Middle frontal gyrus (tissue), 1 donor: ENCODE results near the gene NELL2.
"Not testable (repeated sequence)": the region's sequence is repeated elsewhere in the genome, so short reads cannot be mapped to it uniquely, and the experiment has no call there.

ENCODE experiments used
- DNase-seq: peaks from one replicate; pipeline ENCODE4 v3.0.0-alpha.2; 2015; ENCODE audit warnings: low spot score; ENCODE audit errors: extremely low spot score

Gene NELL2

DNA sequence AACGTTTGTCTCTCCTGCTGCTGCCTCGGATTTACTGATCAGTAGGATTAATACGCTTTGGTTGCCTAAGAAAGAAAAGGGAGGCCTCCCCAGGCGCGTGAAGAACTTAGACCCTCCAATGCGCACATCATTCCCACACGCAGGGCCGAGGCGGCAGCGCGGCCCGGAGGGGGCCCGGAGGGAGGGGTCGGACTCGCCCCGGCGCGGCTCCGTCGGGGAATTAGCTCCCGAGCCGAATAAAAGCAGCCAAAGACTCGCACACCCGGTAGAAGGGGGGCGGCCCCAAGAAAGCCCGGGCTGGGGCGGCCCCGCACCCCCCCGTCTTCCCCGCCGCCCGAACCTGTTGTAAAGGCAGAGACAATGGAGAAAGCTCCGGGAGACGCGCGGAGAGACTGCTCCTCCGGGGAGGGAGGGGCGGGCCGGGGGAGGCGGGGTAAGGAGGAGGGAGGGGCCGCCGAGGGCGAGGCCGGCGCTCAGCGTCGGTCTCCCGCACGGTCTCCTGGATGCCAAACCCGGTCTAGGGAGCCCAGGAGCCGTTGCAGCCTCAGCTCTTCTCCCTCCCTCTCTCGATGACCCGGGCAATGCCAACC, at the start of gene NELL2:
Gene NELL2, minus strand, starts transcription at position 362 of the 590 bp plus-strand sequence. CDS start 446 bp downstream, outside the sequence.
- no peak for DNase-seq

DNA sequence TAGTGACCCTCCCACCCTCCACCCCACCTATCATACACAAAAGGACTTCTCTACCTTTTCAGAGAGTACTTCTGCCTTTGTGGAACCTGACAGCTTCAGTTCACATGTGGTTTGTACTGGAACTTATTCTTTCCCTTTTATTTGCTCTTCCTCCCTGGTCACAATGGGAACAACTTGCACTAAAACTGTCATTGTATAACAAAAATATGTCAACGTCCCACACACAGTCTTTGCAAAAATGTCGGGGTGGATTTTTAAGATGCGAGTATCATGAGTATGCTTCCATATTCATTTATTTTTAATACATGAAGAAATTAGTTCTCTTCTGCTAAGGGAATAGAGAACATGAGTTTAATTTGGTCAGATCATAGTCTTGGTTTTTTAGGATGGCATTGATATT, 45.6 kb upstream of the NELL2 start:
- DNase-seq = no peak

- no peak for DNase-seq
Measured at GRCh38 chr12:44917141-44917540, 41.0 kb upstream of the NELL2 start.

DNA sequence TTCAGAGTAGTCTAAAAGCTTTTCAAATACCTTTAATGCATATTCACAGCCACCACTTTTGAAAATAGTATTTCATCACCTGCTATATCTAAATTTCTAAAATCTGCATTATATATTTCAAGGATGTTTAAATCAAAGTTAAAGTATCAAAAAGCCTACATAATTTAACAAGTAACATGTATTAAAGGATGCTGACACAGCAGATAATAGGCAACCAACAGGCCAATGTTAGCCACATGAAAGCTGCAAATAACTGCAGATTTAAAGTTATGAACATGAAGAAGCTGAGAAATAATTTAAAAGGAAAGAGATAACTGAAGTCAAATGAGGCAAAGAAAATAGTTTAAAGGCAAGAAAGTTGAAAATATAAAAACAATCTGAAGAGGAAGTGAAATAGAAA, 39.8 kb upstream of the NELL2 start:
- no peak for DNase-seq

GRCh38 chr12:44904321-44904720, 28.2 kb upstream of the NELL2 start:
- DNase-seq = no peak

GRCh38 chr12:44898108-44898507, 22.0 kb upstream of the NELL2 start:
- not testable (repeated sequence) for DNase-seq

DNA sequence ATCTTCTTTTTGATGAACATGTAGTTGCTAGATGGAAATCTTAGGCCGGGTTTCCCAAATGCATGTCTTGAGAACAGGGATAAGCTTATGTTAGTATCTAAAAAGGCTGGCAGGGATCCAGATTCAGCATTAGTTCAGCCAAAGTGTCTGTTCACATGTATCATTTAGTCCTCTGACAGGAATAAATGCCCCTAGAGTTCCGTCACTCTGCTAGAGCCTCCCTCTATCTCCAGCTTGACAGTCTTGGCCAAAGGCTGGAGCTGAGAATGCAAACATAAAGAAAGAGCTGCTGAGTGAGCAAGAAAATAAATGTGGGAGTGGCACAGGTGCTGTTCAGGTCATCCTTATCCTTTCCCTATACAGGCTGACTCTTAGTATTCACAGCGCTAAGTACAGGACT, 13.8 kb upstream of the NELL2 start:
- DNase-seq = no peak

DNA sequence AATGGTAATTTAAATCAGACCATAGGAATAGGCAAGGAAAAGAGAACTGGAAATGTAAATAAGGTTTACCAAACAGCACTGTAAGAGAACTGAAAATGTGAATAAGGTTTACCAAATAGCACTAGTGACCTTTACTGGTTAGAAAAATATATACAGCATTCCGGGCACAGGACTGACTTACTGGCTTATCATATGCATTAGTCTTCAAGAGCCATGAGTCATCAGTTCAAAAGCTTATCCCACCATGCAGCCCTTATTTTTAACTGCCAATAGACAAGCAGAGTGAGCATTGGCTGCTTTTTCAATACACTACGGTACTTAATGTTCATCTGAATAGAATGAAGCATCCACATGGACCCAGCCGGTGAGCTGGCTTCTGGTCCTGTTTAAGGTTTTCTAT, 13.0 kb upstream of the NELL2 start:
- no peak for DNase-seq

- DNase-seq = no peak
Measured at GRCh38 chr12:44885902-44886301, 9.8 kb upstream of the NELL2 start.

- DNase-seq = no peak
Measured at GRCh38 chr12:44881197-44881596, 5.1 kb upstream of the NELL2 start.

DNA sequence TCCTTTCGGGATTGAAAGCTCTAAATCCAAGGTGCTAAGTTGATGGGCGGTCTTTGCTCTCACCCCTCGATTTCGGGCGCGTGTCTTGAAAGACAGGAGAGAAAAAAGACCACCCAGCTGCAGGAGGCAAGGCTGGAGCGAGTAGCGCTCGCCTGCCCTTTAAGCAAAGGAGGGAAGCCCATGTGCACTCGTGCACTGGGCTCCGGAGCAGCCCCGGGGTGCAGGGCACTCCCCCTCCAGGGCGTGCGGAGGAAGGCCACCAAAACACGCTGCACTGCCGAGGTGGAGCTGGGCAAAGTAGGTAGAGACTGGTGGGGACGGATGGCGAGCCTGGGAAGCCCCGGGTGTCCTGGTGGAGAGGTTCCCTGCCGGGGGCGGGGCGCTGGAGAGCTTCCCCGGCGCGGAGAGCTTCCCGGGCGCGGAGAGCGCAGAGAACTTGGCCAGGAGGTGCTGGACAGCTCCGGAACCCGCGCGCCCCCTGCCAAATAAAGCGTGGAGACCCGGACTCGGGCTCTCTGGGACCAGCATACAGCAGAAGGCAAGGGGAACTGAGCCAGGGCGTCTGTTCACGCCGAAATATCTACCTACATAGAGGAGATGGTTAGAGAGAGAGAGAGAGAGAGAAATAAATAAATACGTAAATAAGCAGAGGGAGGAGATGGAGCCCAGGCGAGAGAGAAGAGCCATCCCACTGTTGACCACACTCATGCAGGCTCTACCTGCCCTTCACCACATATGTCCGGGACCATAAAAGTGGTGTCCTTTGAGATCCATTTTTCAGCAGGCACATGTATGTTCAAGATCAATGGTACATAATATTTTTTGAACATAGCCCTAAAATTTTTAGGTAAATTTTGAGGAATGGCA, 662 bp upstream of the NELL2 start:
- DNase-seq = no peak

DNA sequence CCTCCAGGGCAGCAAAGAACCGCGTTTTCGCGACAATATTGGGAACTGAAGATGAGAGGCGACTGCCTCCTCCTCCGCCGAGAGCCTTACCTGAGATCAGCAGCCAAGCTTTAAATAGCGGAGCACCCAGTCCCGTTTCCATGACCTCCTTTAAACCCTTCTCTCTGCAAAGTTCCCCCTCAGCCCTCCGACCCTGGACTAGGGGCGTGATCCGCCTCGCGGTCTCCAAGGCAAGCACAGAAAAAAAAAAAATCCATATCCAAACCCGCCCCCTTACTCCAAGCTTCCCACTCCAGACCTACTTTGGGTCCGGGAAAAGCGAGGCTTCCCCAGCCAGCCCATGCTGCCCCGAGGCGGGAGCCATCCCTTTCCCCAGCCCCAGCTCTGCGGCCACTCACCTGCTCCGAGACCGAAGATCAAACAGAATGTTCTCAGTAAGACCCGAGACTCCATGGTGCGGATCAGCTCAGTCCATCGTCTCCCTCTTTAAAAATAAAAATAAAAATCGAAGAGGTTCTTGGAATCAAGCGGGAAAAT, 630 bp downstream of the NELL2 start:
- no peak for DNase-seq

DNA sequence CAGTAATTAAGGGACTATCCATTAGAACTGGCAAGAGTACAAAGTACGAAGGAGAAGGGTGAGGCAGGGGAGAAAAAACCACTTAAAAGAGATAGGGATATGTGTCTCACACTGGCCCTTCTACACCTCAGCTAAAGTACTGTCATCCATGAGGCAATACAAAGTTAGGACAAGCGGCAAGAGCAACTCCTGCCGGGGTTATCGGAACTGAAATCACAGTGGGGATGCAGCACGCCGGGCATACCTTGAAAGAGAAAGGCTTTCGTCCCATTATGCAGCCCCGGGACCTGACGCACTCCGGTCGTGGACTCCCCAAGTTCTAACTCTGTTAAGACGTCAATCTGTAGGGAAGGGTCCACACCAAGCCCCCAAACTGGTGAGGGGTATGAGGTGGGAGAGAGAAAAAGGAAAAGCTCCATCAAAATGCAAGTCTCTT, 1.1 kb downstream of the NELL2 start:
- DNase-seq = no peak

GRCh38 chr12:44873898-44874297, 2.2 kb downstream of the NELL2 start:
- no peak for DNase-seq

DNA sequence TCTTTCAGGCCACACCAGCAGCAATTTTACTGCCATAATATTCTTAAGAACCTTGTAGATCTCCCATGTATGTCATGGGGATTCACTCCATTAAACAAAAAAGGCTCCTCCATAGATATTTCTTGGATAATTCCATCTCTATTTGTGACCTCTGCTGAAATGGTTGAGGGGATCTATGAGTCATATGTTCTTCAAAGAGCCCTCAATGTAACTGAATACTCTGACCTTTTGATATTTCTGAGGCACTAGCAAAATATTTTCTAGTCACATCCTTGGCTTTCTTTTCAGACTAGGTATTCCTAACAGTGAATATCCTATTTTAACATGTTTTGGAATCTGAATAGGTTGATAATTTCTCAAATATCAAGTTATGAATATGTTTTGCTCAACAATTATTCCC, 6.6 kb downstream of the NELL2 start:
- DNase-seq = no peak

GRCh38 chr12:44863867-44864266, 12.2 kb downstream of the NELL2 start:
- DNase-seq = no peak

GRCh38 chr12:44859998-44860689, 16.0 kb downstream of the NELL2 start:
- DNase-seq = no peak

DNA sequence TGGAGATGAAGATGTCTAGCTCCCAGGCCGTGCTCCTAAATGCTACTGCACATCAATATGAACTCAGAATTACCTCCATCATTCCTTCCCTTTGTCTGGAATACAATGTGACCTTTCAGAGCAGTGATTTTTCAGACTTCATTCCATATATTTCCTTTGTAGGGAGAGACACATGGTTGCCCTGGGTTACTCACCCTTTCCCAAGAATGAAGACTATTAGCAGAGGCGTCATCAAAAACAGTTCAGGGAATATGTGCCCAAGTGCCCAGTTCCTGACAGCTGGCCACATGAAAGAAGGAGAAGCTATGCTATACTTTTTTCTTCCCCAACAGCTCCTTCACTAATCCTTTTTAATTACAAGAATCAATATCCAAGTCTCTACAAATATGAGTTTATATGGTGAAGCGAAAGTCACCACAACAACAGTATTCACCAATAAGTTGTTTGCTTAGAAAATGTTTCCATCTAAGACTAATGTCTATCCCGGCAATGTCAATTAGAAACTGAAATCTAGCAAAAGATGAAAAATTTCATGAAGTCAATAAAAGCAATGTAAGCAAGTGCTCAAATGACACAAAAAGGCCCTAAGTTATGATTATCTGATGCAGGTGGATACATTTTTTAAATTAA, 17.8 kb downstream of the NELL2 start:
- DNase-seq = no peak

GRCh38 chr12:44852483-44852882, 23.6 kb downstream of the NELL2 start:
- DNase-seq = no peak

- DNase-seq = peak; percentile 46
Measured at GRCh38 chr12:44851586-44851985, 24.5 kb downstream of the NELL2 start.

DNA sequence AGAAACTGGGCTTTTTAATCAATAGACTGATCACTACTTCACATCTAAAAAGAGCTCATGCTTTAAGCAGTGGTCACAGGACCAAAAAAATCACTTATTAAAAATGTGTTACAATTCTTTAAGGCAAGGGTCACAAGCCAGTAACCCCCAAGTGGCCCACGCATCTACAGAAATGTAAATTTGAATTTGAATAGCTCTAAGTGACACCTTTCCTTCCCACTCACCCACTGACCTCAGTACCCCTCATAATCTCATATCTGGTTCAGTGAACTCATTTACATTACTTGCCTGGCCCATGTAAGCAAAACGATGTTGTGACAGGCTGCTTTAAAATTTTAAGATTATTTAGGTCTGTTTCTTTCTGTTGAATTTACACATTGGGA, 27.4 kb downstream of the NELL2 start:
- no peak for DNase-seq
